DMS114 treated with DMSO at 0.1 percent for 48 hours (cell line): ENCODE data around the gene RNF43.

Experiments
- DNase-seq: peaks from one replicate; lab custom pipeline; 2025; ENCODE audit not compliant: unreplicated experiment; lab: John Stamatoyannopoulos, UW

Gene RNF43

DNA sequence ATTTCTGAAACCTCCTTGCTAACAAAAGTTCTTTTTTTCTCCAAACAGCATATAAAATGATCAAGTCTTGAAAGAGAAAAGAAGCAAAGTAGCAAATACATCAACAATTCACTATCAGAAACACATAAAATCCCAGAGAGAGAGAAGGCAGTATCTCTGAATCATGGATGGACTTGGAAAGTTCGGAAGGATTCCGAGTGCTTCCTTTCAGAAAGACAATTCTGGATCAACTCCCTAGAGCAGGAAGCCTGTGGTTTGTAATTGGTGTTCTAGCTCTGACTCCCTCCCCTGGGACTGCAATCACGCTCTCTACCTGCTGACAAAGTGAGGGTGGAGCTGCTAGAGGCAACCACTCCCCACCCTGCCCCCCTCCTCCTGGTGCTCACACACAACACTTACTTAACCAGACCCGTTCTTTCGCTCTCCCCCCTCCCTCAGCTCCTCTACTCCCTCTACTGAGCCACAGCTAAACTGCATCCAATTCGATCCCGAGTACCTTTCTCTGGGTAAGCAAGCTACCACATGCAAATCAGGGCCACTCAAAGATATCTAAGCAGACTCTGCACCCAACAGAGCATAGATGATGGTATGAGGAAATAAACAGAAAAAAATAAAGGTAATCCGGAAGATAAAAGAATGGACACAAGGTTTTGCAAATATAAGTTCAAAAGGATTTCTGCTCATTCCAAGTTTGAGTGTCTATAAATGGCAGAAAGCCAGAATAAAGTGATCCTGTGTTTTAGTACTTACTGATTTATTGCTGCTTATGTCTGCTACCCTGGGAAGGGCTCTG is at the start of gene RNF43:
TSS of gene RNF43 (minus strand) at position 235 of the 793 bp plus-strand sequence. CDS start 1,957 bp downstream, outside the sequence.
- peak; percentile 95 for DNase-seq

DNA sequence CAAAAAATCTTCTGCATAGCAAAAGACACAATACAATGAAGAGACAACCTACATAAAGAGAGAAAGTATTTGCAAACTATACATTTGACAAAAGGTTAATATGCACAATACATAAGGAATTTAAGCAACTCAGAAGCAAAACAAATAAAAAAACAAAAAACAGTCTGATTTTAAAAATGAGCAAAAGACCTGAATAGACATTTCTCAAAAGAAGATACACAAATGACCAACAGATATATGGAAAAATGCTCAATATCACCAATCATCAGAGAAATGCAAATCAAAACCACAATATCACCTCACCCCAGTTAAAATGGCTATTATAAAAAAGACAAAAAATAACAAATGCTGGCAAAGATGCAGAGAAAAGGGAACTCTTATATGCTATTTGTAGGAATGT is 38.2 kb upstream of the RNF43 start:
- DNase-seq, result no peak

DNA sequence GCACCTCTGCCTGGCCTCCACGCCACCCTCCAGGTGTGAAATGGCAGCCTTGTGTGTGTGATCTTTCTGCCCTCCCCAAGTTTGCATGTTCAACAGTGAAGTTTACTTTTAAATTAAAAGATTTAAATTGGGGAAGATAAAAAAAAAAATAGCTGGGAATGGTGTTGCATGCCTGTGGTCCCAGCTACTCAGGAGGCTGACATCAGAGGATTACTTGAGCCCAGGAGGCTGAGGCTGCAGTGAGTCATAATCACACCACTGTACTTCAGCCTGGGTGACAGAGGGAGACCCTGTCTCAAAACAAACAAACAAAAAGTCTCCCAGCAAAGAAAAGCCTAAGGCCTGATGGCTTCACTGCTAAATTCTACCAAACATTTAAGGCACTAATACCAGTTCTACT is 35.4 kb upstream of the RNF43 start:
- DNase-seq, result no peak

DNA sequence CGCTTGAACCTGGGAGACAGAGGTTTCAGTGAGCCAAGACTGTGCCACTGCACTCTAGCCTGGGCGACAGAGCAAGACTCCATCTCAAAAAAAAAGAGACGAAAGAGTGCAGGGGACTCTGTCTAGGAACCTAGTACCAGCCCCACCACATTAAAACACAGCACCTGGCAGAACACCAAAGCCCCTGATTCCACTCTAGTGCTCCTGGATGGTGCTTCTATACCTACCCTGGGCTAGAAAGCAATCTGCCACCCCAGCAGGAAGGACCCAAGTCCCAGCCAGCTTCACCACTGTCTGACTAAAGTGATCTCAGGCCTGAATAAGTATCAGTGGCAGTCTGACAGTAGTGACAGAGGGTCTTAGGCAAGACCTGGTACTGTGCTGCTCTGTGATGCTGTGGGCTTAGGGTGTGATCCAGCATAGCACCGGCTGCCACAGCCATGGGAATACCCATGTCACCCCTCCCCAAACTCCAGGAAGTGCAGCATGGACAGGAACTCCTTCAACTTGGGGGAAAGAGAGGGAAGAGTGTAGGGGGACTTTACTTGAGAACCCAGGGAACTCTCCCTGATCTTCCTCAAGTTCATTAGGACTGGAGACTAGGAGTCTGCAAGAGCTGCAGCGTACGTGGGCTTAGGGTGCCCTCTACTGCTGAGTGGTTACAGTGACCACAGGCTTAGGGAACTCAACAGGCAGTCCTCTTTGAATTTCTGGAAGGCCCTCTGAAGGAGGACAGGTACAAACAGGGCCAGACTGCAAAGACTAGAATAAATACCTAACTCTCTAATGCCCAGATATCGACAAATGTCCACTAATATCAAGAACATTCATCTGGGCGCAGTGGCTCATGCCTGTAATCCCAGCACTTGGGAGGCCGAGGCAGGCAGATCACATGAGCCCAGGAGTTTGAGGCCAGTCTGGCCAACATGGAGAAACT is 30.0 kb upstream of the RNF43 start:
- DNase-seq, result peak; percentile 80

DNA sequence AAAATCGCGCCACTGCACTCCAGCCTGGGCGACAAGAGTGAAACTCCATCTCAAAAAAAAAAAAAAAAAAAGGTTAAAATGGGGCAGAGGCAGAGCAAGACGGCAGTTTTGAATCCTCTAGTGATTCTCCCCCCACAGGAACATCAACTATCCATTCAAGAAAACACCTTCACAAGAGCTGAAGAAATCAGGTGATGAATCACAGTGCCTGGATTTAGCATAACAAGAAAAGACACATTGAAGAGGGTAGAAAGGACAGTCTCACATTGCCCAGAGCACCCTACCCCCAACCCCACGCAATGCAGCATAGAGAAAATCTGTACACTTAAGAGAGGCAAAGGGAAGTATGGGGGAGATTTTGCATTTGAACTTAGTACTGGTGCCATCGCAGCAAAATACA is 28.8 kb upstream of the RNF43 start:
- DNase-seq, result no peak

DNA sequence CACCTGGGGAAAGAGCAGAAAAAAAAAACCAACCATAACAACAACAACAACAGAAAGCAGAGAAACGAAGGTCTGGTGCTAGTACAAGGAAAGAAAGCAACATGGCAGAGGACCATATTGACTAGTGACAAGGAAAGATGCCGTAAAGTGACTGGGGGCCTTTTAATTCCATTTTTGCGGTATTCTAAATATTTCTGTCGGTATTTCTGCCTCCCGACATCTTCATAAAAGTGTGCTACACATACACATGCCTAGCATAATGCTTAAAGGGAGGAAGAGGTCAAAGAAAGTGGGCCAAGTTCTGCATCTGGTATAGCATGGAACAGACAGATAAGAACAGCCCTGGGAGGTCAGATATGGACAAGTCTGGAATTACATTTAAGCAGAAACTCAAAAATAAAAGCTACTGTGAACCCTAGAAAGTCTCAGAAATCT is 19.5 kb upstream of the RNF43 start:
- no peak for DNase-seq

DNA sequence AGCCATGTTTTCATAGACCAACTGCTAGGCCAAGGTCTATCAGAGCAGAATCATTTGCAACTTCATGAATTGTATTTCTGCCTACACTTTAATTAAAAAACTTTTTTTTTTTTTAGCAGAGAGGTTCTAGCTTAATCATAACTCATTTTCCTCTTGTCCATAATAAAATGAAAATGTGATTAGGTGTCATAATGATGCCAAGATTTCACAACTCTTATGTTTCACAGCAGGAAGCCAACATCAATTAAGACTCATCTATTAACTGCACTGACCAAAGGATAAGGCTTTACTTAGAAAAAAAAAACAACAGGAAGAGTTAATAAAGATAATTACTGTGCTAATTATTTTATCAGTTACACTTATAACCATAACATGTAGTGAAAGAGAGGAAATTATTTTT is 18.9 kb upstream of the RNF43 start:
- no peak for DNase-seq

DNA sequence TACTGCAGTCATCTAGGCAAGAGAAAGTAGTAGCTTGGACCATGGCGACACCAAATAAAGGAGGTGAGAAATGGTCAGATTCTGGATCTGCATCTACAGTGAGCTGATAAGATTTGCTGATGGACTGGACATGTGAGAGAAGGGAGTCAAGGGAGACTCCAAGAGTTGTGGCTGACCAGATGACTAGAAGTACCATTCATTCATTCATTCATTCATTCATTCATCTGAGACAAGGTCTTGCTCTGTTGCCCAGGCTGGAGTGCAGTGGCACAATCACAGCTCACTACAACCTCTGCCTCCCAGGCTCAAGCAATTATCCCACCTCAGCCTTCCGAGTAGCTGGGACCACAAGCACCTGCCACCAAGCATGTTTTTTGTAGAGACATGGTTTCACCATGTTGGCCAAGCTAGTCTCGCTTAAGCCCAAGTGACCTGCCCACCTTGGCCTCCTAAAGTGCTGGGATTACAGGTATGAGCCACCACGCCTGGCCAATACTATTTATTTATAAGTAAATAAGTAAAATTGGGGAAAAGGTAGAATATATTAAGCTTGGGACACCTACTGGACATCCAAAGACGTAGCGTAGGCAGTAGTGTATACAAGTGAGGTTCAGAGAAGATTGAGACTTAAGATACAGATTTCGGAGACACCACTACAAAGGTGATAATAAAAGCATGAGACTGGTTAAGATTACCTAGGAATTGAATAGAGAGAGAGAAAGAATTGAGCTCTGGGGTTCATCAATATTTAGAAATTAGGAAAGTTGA is 15.7 kb upstream of the RNF43 start:
- no peak for DNase-seq

DNA sequence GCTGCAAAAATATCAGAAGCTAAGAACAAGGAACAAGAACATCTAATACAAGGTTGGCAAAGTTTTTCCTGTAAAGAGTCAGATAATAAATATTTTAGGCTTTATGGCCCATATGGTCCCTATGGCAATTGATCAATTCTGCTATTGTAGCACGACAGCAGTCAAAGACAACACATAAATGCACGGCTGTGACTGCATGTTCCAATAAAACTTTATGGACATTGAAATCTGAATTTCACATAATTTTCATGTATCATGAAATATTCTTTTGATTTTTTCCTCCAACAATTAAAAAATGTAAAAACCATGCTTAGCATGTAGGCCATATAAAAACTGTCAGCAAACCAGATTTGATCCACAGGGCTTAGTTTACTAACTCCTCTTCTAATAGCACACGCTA is 10.5 kb upstream of the RNF43 start:
- DNase-seq, result no peak

DNA sequence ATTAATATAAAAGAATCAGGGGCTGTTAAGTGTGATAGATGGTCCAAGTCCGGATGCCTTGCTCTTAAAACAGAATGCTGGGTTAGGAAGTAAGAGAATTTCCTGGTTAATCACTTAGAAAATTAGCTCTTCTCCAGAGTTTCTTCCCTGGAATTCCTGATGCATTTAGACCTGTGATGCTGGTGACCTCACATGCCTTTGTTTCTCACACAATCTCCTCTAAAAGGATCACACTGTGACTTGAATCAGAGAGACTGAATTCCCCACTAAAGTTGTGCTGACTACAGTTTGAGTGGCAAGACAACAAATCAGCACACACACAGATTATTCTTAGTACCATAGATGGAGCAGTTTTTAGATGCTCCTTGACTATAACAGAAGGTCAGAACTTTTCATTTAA is 4.4 kb upstream of the RNF43 start:
- no peak for DNase-seq

DNA sequence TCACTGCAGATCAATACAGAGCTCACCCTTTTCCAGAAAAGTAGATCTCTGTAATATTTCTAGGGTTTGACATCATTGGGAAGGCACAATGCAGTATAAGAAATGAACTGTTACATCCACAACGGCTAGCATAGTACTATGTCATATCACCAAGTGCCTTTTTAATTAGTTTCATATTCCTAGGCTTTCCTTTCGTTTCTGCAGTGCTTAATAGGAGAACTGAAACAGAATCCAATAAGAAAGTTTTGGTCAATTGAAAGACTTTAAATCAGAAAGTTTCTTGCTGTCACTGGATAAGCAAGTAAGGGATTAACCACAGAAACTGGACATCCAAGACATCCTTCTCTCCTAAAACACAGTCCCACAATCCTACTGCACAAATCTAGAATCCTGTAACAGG is 3.5 kb upstream of the RNF43 start:
- DNase-seq, result no peak

DNA sequence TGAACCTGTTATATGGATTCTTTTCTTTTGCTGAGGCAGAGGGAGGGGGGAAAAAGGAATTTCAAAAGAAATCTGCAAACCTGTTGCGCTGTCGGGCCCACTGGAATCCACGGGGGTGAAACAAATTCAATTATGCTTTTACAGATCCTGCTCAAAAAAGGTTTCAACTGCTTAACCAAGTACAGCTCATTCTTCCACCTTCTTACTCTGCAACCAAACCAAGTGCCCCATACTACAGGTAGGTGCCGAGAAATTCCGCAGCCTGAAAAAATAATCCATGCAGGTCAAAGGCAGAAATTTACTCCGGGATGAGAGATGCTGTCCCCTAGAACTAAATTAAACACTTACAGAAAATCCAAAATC is 416 bp downstream of the RNF43 start:
- no peak for DNase-seq

DNA sequence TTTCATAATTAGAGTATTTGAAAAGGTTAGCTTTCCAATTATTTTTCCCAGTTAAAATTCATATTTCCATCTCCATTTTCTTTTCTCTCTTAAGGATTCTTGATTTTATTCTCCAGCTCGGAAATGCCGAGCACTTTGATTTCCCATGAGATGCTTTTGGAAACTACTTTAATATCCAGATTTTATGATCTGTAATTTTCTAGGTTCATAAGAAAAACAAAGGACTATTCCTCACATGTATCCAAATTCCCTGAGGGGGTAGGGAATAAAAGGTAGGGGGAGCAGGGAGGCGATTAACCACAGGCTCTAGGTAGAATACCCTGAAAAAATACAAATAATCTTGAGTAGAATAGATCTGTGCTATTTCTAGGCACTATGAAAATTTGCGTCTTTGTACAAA is 938 bp downstream of the RNF43 start:
- no peak for DNase-seq

DNA sequence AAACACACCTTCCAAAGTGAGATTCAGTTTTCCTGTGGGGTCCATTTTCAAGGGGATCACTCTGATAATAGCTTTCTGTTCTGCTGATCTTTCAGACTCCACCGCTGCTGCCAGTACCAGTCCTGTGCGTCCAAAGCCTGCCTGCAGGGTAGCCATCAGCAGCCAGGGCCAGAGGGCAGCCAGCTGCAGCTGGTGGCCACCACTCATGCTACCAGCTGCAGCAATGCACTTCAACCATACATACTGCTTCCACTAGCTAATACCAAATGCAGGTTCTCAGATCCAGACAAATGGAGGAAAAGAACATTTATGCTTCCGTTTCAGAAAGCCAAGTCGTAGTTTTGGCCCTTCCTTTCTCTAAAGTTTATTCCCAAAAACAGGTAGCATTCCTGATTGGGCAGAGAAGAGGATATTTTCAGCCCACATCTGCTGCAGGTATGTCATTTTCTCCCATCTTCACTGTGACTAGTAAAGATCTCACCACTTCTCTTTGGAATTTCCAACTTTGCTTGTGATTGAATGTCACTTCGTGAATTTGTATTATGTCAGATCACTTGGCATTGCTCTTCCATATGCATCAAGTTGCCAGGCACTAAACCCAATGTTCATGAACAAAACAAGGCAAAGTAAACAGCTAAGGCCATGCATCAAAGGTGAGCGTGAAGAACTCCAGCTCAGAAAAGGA is 1.8 kb downstream of the RNF43 start:
- DNase-seq, result no peak

DNA sequence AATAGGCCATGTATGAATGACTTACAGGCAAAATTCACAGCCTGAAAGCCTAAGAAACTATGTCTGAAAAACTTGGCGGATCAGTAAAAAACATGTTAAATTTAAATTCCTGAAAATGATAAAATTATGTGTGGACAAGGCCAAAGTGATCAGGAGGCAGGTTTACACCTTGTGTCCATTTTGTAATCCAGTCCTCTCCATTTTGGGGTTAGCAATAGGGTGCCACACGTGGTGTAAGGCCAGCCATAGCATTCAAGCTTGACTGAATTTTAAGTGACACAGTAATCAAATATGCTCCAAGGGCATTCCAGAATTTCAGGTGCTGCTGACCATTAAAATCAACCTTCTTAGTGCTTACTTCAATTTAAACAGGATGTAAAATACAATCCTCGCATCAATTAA is 2.7 kb downstream of the RNF43 start:
- DNase-seq, result no peak

DNA sequence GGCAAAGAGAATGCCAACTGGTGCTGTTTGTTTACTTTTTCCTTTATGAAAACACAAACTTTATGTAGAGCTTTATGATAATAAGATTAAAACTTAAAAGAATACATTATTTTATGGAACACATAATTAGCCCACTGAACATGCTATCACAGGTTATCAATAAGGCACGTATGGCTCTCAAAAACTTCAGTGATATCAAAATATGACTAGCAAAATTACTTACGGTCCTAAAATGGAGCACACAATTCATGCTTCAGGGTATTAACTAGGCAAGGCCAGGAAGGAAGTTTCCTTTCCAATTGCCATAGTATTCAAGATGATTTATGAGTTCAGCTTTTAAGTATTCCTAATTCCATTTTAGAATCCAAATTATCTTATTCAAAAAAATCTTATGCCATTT is 3.6 kb downstream of the RNF43 start:
- DNase-seq, result no peak

DNA sequence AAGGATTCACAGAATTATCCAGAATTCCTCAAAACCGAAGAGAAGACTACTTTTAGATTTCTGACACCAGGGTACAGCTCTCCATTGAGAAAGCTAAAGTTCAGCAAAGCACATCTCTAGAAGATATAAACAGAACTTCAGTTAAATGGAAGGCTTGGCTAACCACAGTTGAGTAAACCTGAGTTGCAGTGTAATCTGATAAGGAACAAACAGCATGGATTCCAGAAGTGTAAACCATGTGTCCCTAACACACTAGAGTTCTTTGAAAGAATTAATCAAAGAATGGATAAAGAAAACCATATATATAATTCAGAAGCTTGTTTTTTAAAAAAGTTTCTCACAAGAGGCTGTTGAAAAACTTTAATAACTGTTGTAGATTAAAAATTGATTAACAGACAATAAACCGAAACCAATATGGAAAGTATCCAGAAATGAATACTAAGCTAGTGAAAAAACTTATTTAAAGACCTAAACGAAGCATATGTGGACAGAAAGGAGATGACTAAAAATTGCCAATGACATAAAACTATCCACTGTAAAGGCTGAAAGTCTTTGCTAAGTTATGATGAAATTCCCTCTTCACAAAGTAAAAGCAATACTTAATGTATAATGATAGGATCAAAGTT is 4.3 kb downstream of the RNF43 start:
- no peak for DNase-seq

DNA sequence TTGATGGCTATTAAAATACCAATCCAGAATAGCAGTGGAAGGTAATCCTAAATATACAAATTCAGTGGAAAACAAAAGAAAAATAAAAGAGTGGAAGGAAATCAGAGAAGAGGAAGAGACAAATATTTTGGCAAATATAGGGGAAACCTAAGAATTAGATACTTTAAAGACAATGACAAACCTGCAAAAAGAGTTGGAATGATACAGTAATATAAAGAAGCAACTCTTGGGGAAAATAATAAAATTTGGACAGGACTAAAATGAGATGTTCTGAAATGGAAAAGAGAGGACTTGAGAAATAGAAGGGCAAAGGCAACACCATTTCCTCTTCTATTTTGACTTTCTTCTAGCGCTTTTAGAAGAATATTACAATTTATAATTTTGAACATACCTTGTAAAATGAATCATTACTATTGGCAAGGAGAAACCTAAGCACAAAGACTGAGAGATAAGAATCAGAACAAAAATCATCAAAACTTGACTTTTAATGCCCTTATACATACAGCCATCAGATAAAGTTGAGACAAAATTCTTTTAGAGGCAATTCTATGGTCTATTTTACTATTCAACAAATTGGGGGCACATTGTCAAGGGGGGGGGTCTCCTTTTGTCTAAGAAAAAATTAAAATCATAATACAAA is 5.2 kb downstream of the RNF43 start:
- DNase-seq, result no peak

DNA sequence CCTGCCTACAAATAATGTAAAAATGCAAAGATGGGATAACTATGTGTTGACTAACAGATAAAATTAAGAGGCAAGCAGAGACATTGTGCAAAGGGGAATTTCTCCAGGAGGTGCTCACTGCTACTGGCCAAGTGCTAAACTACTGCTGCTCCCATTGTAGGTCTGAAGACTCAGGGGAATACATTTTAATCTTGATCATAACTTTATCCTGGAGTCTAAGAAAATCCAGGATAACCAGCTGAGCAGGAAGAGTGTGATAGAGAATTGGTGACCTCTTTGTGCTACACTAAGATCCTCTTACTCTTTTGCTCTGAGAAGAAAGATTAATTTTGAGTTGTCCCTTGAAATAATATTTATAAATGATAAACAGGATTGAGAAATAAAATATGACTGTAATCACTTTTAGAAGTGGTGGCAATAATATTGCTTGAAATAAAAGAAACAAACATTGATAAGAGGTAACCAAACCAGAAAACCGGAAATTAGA is 5.9 kb downstream of the RNF43 start:
- DNase-seq, result no peak
